HG02840 (cell line): ENCODE data around the gene CCDC78.
"Not testable (repeated sequence)": the region's sequence is repeated elsewhere in the genome, so short reads cannot be mapped to it uniquely, and the experiment has no call there.

ENCODE experiments used
- ATAC-seq: cut with Tn5 transposase; IDR thresholded peaks from one replicate; pipeline ENCODE4 v1.9.1; 2021; ENCODE audit warnings: mild to moderate bottlenecking, moderate library complexity, moderate number of reproducible peaks; ENCODE audit not compliant: unreplicated experiment, low FRiP score

Gene CCDC78

GRCh38 chr16:714558-715476, 11.4 kb downstream of the CCDC78 start, which contains the start of gene METRN:
Gene METRN, plus strand, starts transcription at chr16:715118. Its CDS starts 172 bp downstream, at chr16:715290.
- ATAC-seq: peak; percentile 54

DNA sequence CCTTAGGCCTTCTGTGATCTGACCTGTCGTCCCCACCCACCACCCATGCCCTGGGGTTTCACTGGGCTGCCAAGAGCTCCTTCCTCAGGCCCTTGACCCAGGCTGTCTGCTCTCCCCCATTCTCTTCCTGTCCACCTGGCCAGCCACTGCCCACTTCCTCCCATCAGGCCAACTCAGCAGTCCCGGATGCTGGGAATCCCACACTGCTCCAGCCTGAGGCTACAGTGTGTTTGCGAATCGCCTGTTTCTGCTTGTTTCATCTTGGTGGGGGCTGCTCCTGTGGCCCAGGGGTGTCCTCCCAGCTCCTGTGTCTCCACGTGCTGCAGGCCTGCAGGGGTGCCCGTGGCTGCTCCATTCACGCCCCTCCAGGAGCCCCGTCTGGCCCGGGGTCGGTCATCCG, 12.2 kb downstream of the CCDC78 start:
- no peak for ATAC-seq

DNA sequence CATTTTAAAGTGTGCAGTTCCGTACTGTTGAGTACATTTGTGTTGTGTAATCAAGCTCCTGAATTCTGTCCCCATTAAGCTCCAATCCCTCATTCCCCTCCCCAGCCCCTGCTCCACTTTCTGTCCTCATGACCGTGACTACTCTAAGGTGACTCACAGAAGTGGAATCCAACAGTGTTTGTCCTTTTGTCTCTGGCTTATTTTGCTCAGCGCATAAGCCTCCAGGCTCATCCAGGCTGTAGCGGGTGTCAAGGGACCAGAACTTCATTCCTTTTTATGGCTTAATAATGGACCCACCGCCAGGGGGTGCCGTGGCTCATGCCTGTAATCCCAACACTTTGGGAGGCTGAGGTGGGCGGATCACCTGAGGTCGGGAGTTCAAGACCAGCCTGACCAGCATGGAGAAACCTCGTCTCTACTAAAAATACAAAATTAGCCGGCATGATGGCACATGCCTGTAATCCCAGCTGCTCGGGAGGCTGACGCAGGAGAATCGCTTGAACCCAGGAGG, 13.4 kb downstream of the CCDC78 start:
- ATAC-seq: not testable (repeated sequence)

GRCh38 chr16:711548-712320, 14.5 kb downstream of the CCDC78 start:
- ATAC-seq: no peak

DNA sequence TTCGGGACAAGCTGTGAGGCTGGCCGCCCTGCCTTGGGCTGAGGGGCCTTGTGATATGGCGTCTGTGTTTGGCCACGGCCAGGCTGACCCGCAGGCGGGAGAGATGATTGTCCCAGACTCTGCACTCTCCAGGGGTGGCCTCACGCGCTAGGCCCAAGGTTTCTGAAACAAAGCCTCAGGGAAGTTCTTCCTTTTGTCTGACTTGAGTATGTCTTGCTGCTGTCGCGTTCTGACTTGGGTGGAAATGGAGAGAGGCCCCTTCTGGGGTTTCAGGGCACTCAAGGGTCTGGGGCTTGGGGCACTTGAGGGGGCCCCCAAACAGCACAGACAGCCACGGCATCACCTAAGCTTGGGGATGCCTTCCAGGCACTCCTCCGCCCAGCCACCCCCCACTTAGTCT, 15.2 kb downstream of the CCDC78 start:
- no peak for ATAC-seq

- no peak for ATAC-seq
Observed at GRCh38 chr16:710500-711075, 15.7 kb downstream of the CCDC78 start.

- ATAC-seq: no peak
Observed at GRCh38 chr16:709566-710499, 16.4 kb downstream of the CCDC78 start.

DNA sequence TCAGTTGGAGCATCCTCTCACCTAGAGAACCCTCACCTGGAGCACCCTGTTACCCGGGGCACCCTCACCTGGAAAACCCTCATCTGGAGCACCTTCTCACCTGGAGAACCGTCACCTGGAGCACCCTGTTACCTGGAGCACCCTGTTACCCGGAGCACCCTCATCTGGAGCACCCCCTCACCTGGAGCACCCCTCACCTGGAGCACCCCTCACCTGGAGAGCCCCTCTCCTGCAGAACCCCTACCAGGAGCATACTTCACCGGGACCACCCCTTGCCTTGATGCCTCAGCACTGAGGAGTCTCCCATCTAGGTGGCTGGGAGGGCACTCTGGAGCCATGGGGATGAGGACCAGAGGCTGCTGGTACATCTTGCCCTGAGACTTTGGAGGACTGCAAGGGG, 17.3 kb downstream of the CCDC78 start:
- no peak for ATAC-seq

DNA sequence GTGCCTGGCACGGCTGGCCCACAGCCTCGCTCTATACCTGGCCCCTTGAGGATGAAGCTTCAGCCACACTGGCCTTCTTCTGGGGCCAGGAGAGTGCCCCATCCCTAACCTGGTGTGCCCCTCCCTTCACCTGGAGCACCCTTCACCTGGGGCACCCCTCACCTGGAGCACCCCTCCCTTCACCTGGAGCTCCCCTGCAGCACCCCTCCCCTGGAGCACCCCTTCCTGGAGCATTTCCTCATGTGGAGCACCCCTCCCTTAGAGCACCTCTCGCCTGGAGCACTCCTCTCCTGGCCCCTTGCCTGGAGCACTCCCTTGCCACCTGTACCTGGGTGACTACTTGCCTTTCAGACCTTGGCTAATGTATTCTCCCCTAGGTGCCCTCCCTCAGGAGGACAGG, 18.2 kb downstream of the CCDC78 start:
- ATAC-seq: no peak

DNA sequence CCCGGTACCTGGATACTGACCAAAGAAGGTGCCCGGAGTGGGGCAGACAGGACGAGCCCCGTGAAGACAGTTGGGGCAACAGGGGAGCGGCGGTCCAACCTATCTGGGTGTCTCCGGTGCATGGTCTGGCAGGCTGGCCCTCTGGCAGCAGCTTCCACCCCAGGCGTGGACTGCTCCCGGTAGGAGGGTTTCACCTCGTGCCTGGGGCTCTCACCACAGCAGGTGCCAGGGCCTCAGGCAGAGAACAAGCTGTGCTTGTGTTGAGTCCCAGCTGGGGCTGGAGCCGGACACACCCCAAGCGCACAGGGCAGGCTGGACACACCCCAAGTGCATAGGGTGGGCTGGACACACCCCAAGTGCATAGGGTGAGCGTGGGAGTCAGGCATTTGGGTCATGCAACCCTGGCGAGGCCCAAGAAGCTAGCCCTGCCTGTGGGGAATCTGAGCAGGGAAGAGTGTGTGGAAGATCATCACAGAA, 19.1 kb downstream of the CCDC78 start:
- ATAC-seq: no peak

DNA sequence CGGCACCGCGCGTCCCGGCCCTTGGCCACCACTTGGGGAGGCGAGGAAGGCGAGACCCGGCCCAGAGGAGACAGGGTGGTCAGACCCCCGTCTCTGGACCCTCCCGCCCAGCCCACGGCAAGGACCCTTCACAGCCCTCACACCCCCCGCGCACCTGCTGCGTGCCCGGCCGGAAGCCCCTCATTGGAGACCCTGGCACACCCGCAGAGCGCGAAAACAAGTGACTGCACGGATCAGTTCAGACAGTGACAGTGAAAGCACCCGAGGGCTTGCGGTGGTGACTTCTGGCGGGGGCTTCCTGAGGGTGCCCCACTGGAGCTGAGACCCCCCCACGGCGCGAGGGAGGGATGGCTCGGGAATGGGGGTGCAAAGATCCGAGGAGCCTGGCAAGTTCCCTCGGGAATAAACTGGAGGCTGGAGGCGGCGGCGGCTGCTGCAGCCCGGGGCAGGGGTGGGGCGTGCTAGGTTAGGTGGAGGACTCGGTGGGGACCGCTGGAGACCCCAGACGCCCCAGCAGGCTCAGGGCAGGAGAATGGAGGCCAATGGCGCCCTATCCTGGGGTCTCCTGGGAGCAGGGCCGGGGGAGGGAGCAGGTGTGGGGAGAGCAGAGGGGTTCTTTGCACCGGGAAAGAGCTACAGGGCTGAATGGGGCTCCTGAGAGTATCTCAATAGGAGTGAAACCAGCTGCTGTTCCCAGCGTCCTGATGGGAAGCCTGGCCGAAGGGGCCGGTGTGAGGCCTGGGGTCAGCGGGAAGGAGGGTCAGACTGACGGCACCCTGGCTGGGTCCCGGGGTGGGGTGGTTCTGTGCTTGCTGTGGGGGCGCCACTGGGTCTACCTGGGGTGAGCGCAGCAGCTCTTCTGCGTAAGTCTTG, 19.8 kb downstream of the CCDC78 start:
- ATAC-seq: no peak

GRCh38 chr16:705431-706188, 20.6 kb downstream of the CCDC78 start, which contains the start of gene FBXL16:
Gene FBXL16, minus strand, starts transcription at chr16:705801. Its CDS starts 8,396 bp downstream, at chr16:697405.
- ATAC-seq: no peak

DNA sequence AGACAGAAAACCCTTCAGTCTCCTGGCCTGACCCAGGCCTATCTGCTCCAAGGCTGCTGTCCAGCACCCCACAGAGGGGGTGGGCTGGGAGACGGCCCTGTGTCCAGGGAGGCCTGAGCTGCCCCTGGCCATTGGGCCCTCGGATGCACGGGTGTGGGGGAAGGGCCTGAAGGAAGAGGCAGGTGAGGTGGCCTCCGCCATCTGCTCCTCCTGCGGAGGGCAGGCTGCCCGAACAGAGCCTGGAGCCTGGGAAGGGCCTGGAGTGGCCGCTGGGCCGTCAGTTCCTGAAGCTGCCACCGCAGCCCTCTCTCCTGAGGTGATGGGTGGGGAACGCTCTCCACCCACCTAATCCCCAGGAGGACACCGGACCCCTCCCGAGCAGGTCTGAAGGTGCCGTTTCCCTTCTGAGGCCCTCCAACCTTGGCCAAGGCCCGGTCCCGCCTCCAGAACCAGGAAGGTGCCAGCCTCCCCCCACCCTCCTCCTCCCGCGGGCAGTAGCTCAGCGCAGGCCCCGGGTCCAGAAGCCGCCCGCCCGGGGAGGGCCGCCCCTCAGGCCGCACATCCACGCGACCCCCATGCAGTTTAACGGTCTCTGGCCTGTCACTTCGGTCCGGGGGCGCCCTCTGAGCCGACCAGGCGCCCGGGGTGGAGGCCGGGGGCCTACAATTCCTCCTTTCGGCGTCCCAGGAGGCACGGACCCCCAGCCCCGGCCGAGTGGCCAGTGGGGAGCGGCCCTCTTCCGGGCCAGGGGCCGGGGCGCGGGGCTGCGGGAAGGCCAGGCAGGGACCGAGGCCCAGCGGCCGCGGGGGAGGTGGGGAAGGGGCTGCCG, 21.5 kb downstream of the CCDC78 start:
- no peak for ATAC-seq

GRCh38 chr16:704047-704446, 22.2 kb downstream of the CCDC78 start:
- no peak for ATAC-seq

DNA sequence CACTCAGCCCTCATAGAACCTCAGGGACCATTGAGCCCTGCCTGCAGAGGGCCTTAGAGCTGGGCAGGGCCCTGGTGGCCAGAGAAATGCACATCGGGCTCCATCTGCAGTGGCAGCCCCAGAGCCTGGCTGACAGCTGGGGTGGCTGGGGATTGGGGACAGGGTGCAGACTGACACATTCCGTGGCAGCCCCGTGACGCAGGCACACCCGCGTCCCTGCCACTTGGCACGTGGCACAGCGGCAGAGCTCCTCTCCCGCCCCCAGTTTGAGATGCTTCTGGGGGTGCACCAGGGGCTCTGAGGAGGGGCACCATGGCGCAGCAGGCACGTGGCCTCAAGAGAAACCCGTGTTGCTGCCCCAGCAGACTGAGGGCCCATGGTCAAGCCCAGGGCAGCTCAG, 22.8 kb downstream of the CCDC78 start:
- ATAC-seq: no peak

DNA sequence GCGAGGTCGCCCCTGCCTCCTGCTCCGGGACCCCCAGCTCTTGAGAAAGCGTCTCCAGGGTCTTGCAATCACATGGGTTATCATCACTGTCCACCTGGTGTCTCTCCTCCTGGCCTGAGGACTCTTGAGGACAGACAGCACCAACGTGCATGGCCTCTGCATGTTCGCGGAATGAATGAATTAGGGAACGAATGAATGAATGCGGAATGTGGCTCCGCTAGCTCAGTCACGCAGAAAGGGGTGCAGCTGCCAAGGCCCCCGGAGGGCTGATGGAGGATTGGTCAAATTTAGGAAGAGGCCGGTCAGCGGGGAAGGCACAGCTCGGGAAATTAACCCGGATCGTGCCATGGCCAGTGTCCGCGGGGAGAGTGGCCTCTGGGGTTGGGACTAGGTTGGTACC, 23.9 kb downstream of the CCDC78 start:
- no peak for ATAC-seq
